ENCODE measurements around the gene RALBP1. TPM values are rescaled to one million over a fixed set of nuclear protein-coding genes. Genes with fewer than 3 reads are reported as not detected.
"Not testable (repeated sequence)": the region's sequence is repeated elsewhere in the genome, so short reads cannot be mapped to it uniquely, and the experiment has no call there.

The RALBP1 gene
- total RNA-seq, 4 donors from 2014 or later, result 103 to 164 (median 115) TPM

DNA sequence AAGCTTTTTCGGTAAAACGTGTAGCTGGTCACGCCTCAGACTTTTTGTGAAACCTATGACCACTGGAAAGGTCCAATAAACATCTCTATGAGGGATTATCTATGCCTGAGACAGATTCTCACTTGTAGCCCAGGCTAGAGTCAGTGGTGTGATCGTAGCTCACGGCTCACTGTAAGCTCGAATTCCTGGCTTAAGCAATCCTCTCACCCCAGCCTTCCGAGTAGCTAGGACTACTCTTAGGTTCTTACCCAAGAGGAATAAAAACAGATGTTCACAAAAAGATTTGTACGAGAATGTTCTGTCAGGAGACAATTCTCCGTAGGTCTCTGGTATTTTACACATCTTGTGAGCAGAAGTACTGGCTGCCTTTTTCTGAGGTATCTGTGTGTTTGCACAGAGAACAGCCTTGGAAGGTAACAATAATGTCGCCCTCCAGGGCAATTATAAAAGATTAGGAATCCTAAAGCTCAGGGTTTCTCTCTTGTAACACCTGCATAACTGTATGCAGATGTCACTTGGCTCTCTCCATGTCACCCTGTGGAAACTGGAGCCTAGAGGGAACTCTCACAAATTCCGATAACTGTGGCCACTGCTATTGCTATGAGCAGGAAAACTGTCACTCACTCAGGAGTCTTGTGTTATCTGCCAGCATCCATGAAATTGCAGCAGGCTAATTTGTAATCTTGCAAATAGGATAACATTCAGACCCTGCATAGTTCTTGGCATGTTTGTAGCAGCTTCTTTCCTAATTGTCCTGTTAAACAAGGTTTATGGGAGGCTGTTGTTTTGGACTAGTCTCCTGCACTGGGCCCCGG lies 25.5 kb upstream of the RALBP1 start:
- peaks cover 0 to 4% (median 0%) of the 10 kb centered on the region in 4 donors for H3K9me3 ChIP-seq
- intact Hi-C loops (cut with DNase I), result no loop called here
- H3K27ac ChIP-seq (replicated peaks in 1 of 4), result no peak overlapping the region
- no peaks in the 10 kb centered on the region for H3K27me3 ChIP-seq
- TF ChIP-seq, protein P1, sequence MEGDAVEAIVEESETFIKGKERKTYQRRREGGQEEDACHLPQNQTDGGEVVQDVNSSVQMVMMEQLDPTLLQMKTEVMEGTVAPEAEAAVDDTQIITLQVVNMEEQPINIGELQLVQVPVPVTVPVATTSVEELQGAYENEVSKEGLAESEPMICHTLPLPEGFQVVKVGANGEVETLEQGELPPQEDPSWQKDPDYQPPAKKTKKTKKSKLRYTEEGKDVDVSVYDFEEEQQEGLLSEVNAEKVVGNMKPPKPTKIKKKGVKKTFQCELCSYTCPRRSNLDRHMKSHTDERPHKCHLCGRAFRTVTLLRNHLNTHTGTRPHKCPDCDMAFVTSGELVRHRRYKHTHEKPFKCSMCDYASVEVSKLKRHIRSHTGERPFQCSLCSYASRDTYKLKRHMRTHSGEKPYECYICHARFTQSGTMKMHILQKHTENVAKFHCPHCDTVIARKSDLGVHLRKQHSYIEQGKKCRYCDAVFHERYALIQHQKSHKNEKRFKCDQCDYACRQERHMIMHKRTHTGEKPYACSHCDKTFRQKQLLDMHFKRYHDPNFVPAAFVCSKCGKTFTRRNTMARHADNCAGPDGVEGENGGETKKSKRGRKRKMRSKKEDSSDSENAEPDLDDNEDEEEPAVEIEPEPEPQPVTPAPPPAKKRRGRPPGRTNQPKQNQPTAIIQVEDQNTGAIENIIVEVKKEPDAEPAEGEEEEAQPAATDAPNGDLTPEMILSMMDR (IDR thresholded peaks at IDR 0.05), result no peak
- TF ChIP-seq EP300 (IDR thresholded peaks at IDR 0.05) (no peak), POLR2AphosphoS5 (IDR thresholded peaks at IDR 0.05) (no peak), POLR2A (IDR thresholded peaks at IDR 0.05; ENCODE audit: low read depth) (no peak)
- DNase-seq (ENCODE audit: extremely low spot score), result no peak
- 60% methylated on average over 12 of the region's 12 CpGs for WGBS
- H3K4me1 ChIP-seq, result no peaks in the 10 kb centered on the region
- H3K36me3 ChIP-seq, result no peaks in the 10 kb centered on the region
- H3K4me3 ChIP-seq, result no peak overlapping the region

DNA sequence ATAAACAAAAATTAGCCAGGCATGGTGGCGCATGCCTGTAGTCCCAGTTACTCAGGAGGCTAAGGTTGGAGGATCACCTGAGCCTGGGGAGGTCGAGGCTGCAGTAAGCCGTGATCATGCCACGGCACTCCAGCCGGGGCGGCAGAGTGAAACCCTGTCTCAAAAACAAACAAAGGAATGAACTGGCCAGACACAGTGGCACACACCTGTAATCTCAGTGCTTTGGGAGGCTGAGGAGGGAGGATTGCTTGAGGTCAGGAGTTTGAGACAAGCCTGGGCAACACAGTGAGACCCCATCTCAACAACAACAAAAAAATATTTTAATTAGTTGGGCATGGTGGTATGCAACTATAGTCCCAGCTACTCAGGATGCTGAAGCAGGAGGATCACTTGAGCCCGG lies 24.4 kb upstream of the RALBP1 start:
- H3K36me3 ChIP-seq; intact Hi-C loops (cut with DNase I); DNase-seq (ENCODE audit: extremely low spot score); H3K4me1 ChIP-seq; H3K27me3 ChIP-seq; H3K4me3 ChIP-seq; H3K27ac ChIP-seq (replicated peaks in 1 of 4): not testable (repeated sequence)
- 94% methylated on average over 7 of the region's 7 CpGs for WGBS
- peaks cover 0 to 11% (median 2%) of the 10 kb centered on the region in 4 donors for H3K9me3 ChIP-seq

DNA sequence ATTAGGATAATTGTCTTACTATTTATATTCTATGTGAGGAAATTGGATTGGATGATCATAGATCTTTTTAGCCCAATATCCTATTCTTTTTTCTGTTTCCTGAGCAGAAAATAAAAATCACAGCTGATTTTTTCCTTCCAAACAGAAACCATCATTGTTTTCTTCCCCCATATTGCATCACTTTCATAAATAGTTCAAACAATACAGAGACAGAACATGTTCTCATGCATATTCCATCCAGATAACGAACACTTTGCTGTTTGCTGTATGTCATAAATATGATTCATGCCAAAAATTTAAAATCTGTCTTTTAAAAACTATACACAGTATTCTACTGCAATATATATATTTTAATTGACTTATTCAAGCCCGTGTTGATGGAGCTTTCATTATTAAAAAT lies 22.0 kb upstream of the RALBP1 start:
- intact Hi-C loops (cut with DNase I), result no loop called here

DNA sequence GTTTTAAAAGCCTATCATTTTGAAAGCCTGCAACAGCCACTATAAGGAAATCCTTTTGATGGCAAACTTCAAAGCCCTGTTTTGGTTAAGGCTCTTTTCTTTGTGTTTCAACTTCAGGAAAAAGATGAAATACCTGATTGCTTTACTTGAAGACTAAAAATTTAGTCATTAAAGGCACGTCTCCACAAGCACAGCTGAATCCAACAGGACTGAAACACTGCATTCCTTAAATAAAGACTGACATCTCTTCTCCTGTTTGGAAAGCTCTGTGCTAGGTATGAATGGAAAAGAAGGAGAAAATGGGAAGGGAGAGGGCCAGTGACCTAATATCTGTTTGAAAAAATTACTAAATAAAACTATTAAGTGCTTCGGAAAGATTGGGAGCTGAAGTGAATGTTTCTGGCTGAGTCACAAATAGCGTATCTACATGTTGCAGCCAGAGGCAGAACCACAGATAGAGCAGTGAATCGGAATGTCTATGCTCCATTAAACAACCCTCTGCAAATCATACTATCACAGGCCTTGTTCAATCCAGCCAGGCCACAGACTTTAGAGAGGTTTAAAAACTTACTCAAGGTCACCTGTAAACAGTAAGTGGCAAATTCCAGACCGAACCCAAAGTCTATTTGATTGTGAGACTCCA lies 21.1 kb upstream of the RALBP1 start:
- intact Hi-C loops (cut with DNase I), result no loop called here
- H3K27ac ChIP-seq (replicated peaks in 1 of 4), result no peak overlapping the region
- 72% methylated on average over 5 of the region's 5 CpGs for WGBS
- H3K9me3 ChIP-seq, result peaks cover 0 to 19% (median 5%) of the 10 kb centered on the region in 4 donors
- DNase-seq (ENCODE audit: extremely low spot score), result no peak
- TF ChIP-seq EP300 (IDR thresholded peaks at IDR 0.05) (no peak), POLR2A (IDR thresholded peaks at IDR 0.05; ENCODE audit: low read depth) (no peak), POLR2AphosphoS5 (IDR thresholded peaks at IDR 0.05) (no peak)
- TF ChIP-seq, protein P1 (IDR thresholded peaks at IDR 0.05), result no peak
- H3K36me3 ChIP-seq, result no peaks in the 10 kb centered on the region
- no peaks in the 10 kb centered on the region for H3K4me1 ChIP-seq
- no peak overlapping the region for H3K4me3 ChIP-seq
- H3K27me3 ChIP-seq, result no peaks in the 10 kb centered on the region

More for the DNA sequence above, 22.0 kb upstream of the RALBP1 start:
- H3K4me1 ChIP-seq, result no peaks in the 10 kb centered on the region
- 81% methylated on average over 2 of the region's 2 CpGs for WGBS
- no peak for DNase-seq (ENCODE audit: extremely low spot score)
- no peak overlapping the region for H3K4me3 ChIP-seq
- H3K9me3 ChIP-seq, result peaks cover 0 to 19% (median 5%) of the 10 kb centered on the region in 4 donors
- no peaks in the 10 kb centered on the region for H3K27me3 ChIP-seq
- no peak for TF ChIP-seq POLR2A (IDR thresholded peaks at IDR 0.05; ENCODE audit: low read depth)
- TF ChIP-seq, protein P1 (IDR thresholded peaks at IDR 0.05), result no peak
- TF ChIP-seq EP300 (IDR thresholded peaks at IDR 0.05), result no peak
- no peak for TF ChIP-seq POLR2AphosphoS5 (IDR thresholded peaks at IDR 0.05)
- H3K27ac ChIP-seq (replicated peaks in 1 of 4), result no peak overlapping the region
- no peaks in the 10 kb centered on the region for H3K36me3 ChIP-seq

DNA sequence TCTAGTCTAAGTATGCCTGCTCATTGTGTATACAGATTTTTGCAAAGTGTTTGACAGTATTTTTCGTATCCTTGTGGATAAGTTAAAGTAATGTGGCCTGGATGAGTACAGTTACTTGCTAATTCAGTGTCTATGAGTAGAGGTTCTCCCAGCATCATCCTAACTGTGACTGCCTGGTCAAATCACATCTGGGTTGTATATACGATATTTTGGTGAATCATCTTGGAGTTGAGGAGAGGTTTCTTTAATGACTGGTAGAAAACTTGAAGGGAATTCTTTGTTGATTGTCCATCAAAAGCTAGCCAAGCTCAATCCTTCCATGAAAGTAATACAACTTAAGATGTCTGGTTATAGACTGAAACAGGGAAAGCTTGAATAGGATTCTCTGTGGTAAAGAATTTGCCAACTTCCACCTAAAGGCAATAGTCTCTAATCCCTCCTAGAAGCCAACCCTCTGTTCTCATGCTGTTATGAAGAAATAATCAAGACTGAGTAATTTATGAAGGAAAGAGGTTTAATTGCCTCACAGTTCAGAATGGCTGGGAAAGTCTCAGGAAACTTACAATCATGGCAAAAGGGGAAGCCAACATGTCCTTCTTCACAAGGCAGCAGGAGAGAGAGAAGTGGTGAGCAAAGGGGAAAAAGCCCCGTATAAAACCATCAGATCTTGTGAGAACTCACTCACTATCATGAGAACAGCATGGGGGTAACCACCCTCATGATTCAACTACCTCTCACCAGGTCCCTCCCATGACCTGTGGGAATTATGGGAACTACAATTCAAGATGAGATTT lies 19.4 kb upstream of the RALBP1 start:
- TF ChIP-seq POLR2A (IDR thresholded peaks at IDR 0.05; ENCODE audit: low read depth), result no peak
- TF ChIP-seq, protein P1 (IDR thresholded peaks at IDR 0.05), result no peak
- TF ChIP-seq POLR2AphosphoS5 (IDR thresholded peaks at IDR 0.05), result no peak
- no peak for TF ChIP-seq EP300 (IDR thresholded peaks at IDR 0.05)

More for the DNA sequence above, 19.4 kb upstream of the RALBP1 start:
- Histone ChIP-seq H3K9me3 (peaks cover 0 to 19% (median 5%) of the 10 kb centered on the region in 4 donors), H3K4me1 (no peaks in the 10 kb centered on the region), H3K27me3 (no peaks in the 10 kb centered on the region), H3K27ac (replicated peaks in 1 of 4) (no peak overlapping the region), H3K4me3 (no peak overlapping the region), H3K36me3 (no peaks in the 10 kb centered on the region)
- intact Hi-C loops (cut with DNase I), result no loop called here
- no peak for DNase-seq (ENCODE audit: extremely low spot score)
- WGBS, result 73% methylated on average over 3 of the region's 3 CpGs

Measured in esophagus muscularis mucosa (tissue), 4 donors.